Gastroesophageal sphincter (tissue), 4 donors: Measurements from ENCODE around the gene NET1. TPM values are rescaled to one million over a fixed set of nuclear protein-coding genes. Genes with fewer than 3 reads are reported as not detected.

Experiments used
- ATAC-seq: fragments of 150-250 bp; one replicate; pipeline ENCODE4 v1.9.1; 2016; ENCODE audit warnings: mild to moderate bottlenecking, moderate library complexity
- H3K27ac ChIP-seq, 4 donors: fragments of 200-600 bp; sonication (generic) in 3 of 4; 1 replicate in 3 of 4; 2 replicates in 1 of 4; pipeline ENCODE4 v1.5.1; 2016 to 2019
- H3K27me3 ChIP-seq: fragments of 200-600 bp; sonication (generic); one replicate; pipeline ENCODE4 v1.5.1; 2019
- H3K36me3 ChIP-seq, 2 donors: fragments of 200-600 bp; sonication (generic); one replicate each; pipeline ENCODE4 v1.5.1; 2019; ENCODE audit warnings: control low read depth in 1 of 2
- H3K4me1 ChIP-seq, 3 donors: fragments of 200-600 bp; sonication (generic); 1 replicate in 2 of 3; 2 replicates in 1 of 3; pipeline ENCODE4 v1.5.1; 2016 to 2019; ENCODE audit warnings: control low read depth in 2 of 3
- H3K4me3 ChIP-seq, 2 donors: fragments of 200-600 bp; sonication (generic); one replicate each; pipeline ENCODE4 v1.5.1; 2019; ENCODE audit warnings: mild to moderate bottlenecking in 1 of 2, moderate library complexity in 1 of 2
- H3K9me3 ChIP-seq, 3 donors: fragments of 200-600 bp; sonication (generic); one replicate each; pipeline ENCODE4 v1.5.1; 2017 to 2019; ENCODE audit warnings: control low read depth in 2 of 3
- EP300 ChIP-seq: sonication (generic); formaldehyde crosslinking; IDR thresholded peaks from one replicate; pipeline ENCODE4 v1.6.1; 2017; ENCODE audit warnings: antibody characterized with exemption, mild to moderate bottlenecking
- POLR2A ChIP-seq, 2 donors: fragments of 450-650 bp; IDR thresholded peaks; one replicate each; pipeline ENCODE4 v1.6.1; 2017; ENCODE audit warnings: antibody characterized with exemption in 2 of 2, mild to moderate bottlenecking in 2 of 2, moderate library complexity in 1 of 2
- POLR2AphosphoS5 ChIP-seq: sonication (generic); formaldehyde crosslinking; IDR thresholded peaks from one replicate; pipeline ENCODE4 v1.6.1; 2017; ENCODE audit warnings: antibody characterized with exemption
- WGBS, 2 donors: methylation state at CpG; one replicate each; pipeline ENCODE4 v1.1.5; 2018; ENCODE audit warnings: low coverage in 1 of 2; 5-methylcytosine and 5-hydroxymethylcytosine counted together
- total RNA-seq, 4 donors: library from RNA; depleted of rRNA; stranded (reverse); fragments of >200 nt; gene quantifications; one replicate each; pipeline ENCODE4 v1.1.0, GENCODE V29; 2016
- TF ChIP-seq, protein P1 (sequence below), 4 experiments: fragments of 200-600 bp in 2 of 4; fragments of 450-650 bp in 2 of 4; sonication (generic) in 1 of 4; IDR thresholded peaks; one replicate each; pipeline ENCODE4 v1.5.1; 2017 to 2019; ENCODE audit warnings: antibody characterized with exemption in 4 of 4, mild to moderate bottlenecking in 2 of 4, moderate library complexity in 2 of 4

The NET1 gene
- total RNA-seq, 4 donors from 2014 or later = 288 to 401 (median 343) TPM

GRCh38 chr10:5492322-5492855 lies 80.0 kb downstream of the NET1 start:
- ATAC-seq = no peak
- no peaks in the 10 kb centered on the region for H3K27me3 ChIP-seq
- H3K4me3 ChIP-seq = no peak overlapping the region
- no peak for TF ChIP-seq EP300
- TF ChIP-seq POLR2A (IDR thresholded peaks at IDR 0.05) = no peak
- TF ChIP-seq, protein P1, sequence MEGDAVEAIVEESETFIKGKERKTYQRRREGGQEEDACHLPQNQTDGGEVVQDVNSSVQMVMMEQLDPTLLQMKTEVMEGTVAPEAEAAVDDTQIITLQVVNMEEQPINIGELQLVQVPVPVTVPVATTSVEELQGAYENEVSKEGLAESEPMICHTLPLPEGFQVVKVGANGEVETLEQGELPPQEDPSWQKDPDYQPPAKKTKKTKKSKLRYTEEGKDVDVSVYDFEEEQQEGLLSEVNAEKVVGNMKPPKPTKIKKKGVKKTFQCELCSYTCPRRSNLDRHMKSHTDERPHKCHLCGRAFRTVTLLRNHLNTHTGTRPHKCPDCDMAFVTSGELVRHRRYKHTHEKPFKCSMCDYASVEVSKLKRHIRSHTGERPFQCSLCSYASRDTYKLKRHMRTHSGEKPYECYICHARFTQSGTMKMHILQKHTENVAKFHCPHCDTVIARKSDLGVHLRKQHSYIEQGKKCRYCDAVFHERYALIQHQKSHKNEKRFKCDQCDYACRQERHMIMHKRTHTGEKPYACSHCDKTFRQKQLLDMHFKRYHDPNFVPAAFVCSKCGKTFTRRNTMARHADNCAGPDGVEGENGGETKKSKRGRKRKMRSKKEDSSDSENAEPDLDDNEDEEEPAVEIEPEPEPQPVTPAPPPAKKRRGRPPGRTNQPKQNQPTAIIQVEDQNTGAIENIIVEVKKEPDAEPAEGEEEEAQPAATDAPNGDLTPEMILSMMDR (IDR thresholded peaks at IDR 0.05) = no peak
- no peak for TF ChIP-seq POLR2AphosphoS5
- H3K27ac ChIP-seq = no peak overlapping the region
- WGBS, 2 donors = 100% methylated on average over 1 of the region's 4 CpGs; no CpG with 5 or more reads in 1 of the 2 donors
- no peaks in the 10 kb centered on the region for H3K4me1 ChIP-seq
- no peaks in the 10 kb centered on the region for H3K36me3 ChIP-seq
- H3K9me3 ChIP-seq = peaks cover 0 to 15% (median 0%) of the 10 kb centered on the region in 3 donors

GRCh38 chr10:5492929-5493576 lies 80.7 kb downstream of the NET1 start:
- ATAC-seq = no peak
- H3K27ac ChIP-seq = no peak overlapping the region
- H3K36me3 ChIP-seq = no peaks in the 10 kb centered on the region
- H3K4me1 ChIP-seq = no peaks in the 10 kb centered on the region
- 91 to 96% methylated on average over 6 to 8 of the region's 13 CpGs for WGBS, 2 donors
- H3K27me3 ChIP-seq = no peaks in the 10 kb centered on the region
- no peak for TF ChIP-seq EP300
- no peak for TF ChIP-seq POLR2AphosphoS5
- no peak for TF ChIP-seq POLR2A (IDR thresholded peaks at IDR 0.05)
- TF ChIP-seq, protein P1 (IDR thresholded peaks at IDR 0.05) = no peak
- no peak overlapping the region for H3K4me3 ChIP-seq
- peaks cover 0 to 15% (median 0%) of the 10 kb centered on the region in 3 donors for H3K9me3 ChIP-seq

DNA sequence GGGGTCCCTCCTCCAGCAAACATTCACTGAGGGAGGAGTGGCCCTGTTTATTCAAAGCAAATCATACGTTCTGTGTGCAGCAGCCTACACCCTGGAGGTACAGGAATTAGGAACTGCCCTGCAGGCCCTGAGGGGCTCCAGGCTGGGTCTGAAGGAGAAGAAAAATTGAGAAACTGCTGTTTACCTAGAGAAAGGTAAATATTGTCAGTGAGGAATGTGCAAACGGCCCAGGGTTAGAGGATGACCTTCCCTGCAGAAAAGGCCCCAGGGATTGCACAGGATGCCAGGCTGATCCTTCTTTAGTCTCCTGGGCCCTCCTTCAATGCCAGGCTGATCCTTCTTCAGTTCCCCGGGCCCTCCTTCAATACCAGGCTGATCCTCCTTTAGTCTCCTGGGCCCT lies 81.3 kb downstream of the NET1 start:
- Histone ChIP-seq H3K9me3 (peaks cover 0 to 15% (median 0%) of the 10 kb centered on the region in 3 donors), H3K27ac (no peak overlapping the region), H3K4me1 (no peaks in the 10 kb centered on the region), H3K36me3 (no peaks in the 10 kb centered on the region), H3K27me3 (no peaks in the 10 kb centered on the region), H3K4me3 (no peak overlapping the region)
- ATAC-seq = no peak
- TF ChIP-seq EP300 (no peak), POLR2A (IDR thresholded peaks at IDR 0.05) (no peak), POLR2AphosphoS5 (no peak)
- TF ChIP-seq, protein P1 (IDR thresholded peaks at IDR 0.05) = no peak
- 40 to 79% methylated on average over 1 to 2 of the region's 3 CpGs for WGBS, 2 donors

- Histone ChIP-seq H3K36me3 (no peaks in the 10 kb centered on the region), H3K27ac (no peak overlapping the region), H3K4me3 (no peak overlapping the region), H3K27me3 (no peaks in the 10 kb centered on the region), H3K9me3 (peaks cover 0 to 15% (median 0%) of the 10 kb centered on the region in 3 donors), H3K4me1 (no peaks in the 10 kb centered on the region)
- 80 to 94% methylated on average over 1 to 3 of the region's 8 CpGs for WGBS, 2 donors
- no peak for TF ChIP-seq POLR2AphosphoS5
- TF ChIP-seq, protein P1 (IDR thresholded peaks at IDR 0.05) = no peak
- no peak for TF ChIP-seq POLR2A (IDR thresholded peaks at IDR 0.05)
- TF ChIP-seq EP300 = no peak
- ATAC-seq = no peak
Measured at GRCh38 chr10:5494611-5495010, 82.3 kb downstream of the NET1 start.
